OCI-M1 (cell line): Measurements from ENCODE around the gene SERP2.

Source experiments
- DNase-seq: peaks from one replicate; lab custom pipeline; 2025; lab: John Stamatoyannopoulos, UW

Gene SERP2

GRCh38 chr13:44434766-44435141 is 61.1 kb downstream of the SERP2 start:
- DNase-seq, result no peak

- peak; percentile 99 for DNase-seq
These were observed 61.7 kb downstream of the SERP2 start for GRCh38 chr13:44435142-44435918.

- peak; percentile 63 for DNase-seq
These were observed 62.4 kb downstream of the SERP2 start for GRCh38 chr13:44435919-44436510.

GRCh38 chr13:44436589-44437337 is 63.1 kb downstream of the SERP2 start:
- DNase-seq, result peak; percentile 95

- DNase-seq, result peak; percentile 81
These were observed 64.0 kb downstream of the SERP2 start for GRCh38 chr13:44437356-44438233.

- no peak for DNase-seq
These were observed 64.6 kb downstream of the SERP2 start for GRCh38 chr13:44438234-44438579.

GRCh38 chr13:44439452-44440024 is 65.9 kb downstream of the SERP2 start:
- DNase-seq, result peak; percentile 54

- no peak for DNase-seq
These were observed 66.5 kb downstream of the SERP2 start for GRCh38 chr13:44440046-44440608.
